HG02571 (cell line): ENCODE data around the gene GNA12.

Experiments used
- ATAC-seq: cut with Tn5 transposase; IDR thresholded peaks from one replicate; pipeline ENCODE4 v1.9.1; 2021; ENCODE audit warnings: mild to moderate bottlenecking, moderate library complexity; ENCODE audit not compliant: unreplicated experiment

GNA12 gene

DNA sequence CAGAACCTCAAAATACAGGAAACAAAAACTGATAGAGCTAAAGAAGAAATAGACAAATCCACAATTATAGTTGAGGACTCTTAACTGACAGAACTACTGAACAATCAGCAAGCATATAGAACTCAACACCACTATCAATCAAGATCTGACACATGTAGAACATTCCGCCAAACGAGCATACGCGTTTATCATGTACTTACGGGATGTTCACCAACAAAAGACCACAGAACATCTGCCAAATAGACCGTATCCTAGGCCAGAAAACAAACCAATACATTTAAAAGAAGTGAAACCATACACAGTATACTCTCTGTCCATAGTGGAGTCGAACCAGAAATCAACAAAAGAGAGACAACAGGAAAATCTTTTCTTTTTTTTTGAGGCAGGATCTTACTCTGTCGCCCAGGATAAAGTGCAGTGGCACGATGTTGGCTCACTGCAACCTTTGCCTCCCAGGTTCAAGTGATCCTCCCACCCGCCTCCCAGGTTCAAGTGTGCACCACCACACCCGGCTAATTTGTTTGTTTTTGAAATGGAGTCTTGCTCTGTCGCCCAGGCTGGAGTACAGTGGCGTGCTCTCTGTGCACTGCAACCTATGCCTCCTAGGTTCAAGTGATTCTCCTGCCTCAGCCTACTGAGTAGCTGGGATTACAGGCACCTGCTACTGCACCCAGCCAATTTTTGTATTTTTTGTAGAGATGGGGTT is 5.1 kb downstream of the GNA12 start:
- ATAC-seq, result no peak

- ATAC-seq, result no peak
Observed at GRCh38 chr7:2838451-2838850, 5.7 kb downstream of the GNA12 start.

DNA sequence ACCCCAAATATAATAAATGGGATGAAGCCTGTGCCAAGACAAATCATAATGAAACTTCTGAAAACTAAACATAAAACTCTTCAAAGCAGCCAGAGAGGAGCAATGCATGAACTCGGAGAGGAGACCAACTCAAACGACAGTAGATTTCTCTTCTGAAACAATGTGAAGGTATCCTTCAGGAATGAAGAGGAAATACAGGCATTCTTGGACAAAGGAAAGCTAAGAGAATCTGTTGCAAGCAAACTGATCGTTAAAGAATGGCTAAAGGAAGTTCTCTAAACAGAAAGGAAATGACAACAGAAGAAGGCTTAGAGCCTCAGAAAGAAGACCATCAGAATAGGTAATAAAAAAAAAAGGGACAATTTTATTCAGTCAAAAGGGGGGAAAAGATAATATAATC is 6.6 kb downstream of the GNA12 start:
- ATAC-seq, result no peak

DNA sequence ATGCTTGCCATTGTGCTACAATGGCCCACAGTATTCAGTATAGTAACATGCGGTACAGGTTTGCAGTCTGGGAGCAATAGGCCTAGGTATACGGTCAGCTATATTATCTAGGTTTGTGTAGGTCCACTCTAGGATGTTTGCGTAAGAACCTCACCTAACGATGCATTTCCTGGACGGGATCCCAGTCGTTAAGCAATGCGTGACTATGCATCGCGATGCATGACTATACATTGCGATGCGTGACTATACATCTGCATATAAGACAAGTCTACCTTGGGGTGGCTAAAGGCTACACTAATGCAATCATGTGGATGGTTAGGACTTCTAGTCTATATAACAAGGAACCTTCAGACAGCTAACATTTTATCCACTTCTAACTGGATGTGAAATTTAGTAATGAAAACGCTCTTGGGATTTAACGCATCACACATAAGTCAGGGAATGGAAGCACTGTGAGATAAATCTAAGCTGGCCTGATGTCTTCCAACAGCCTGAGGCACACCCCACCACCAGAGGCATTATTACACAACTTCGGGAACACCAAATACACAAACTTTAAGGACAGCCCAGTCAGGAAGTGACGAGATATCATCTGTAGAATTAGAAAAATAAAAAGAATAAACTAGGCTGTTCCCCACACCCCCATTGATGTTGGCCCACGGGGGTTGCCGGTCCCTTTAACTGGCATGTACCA is 9.2 kb downstream of the GNA12 start:
- ATAC-seq, result no peak

DNA sequence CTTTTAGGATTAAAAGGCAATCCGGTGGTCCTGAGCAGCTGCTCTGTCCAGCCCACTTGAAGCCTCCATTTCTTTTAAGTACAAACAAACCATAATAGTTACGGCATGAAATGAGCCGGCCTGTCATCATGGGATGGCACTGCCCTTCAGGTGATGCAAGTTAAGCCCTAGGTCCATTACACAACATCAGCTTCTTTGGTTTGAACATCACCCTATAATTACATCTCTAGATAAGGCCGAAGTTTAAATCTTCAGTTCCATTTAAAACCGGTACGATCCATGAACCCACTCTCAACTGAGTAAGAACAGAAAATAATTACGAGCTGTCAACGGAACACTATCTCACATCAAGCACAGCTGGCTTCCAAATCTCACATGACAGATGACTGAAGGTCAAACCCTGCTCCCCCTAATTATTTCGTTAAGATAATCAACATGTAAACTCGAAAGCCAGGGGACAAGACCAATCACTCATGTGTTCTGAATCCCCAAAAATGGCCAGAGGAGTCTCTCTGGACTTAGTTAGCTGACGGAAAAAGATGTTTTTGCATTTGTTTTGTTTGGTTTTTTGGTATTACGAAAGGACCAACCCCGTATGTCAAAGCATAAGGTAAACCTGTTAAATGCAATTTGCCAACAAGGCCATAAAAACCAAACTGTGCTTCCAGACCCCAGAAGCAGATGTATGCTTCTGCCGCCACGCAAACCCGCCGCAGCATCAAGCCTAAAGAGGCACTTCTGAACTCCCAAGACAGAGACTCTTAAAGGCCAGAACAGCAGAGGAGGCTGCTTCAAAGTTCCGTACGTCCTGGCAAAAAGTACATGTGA is 10.8 kb downstream of the GNA12 start:
- no peak for ATAC-seq

DNA sequence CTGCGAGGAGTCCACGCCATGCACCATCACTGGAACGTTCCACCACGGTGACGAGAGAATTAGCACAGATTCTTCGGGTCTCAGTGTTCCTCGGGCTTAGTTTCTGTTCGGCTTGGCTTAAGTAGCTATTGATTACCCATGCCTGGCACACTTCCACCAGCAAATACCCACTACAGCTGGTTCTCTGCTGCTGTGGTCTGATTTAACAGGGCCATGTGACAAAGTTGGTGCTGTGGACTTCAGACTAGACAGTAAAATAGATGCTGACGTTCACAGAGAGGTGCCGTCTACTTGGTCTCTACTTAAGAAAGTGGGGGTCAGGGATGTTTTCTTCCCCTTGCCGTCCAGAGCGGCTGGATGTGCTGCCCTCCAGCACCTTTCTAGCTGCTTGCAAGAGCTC is 11.6 kb downstream of the GNA12 start:
- ATAC-seq, result no peak

- ATAC-seq, result no peak
Observed at GRCh38 chr7:2830609-2831376, 13.3 kb downstream of the GNA12 start.

DNA sequence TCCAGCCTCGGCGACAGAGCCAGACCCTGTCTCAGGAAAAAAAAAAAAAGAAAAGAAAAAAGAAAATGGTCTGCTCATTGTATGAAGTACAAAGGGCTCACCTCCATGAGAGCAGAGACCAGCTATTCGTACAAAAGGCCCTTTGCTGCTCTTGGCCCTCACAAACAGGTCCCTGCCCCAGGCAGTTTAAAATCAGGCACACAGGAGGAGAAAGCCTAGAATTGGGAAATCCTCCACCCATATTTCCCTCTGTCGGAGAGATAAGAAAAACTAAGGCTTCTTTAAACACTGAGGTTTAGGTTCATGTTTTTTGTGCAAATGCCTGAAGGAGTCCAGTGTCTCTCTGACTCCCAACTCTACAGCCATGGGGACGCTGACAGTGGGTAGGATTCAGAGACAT is 15.1 kb downstream of the GNA12 start:
- no peak for ATAC-seq

GRCh38 chr7:2826771-2827170 is 17.3 kb downstream of the GNA12 start:
- ATAC-seq, result no peak

- no peak for ATAC-seq
Observed at GRCh38 chr7:2825559-2826227, 18.4 kb downstream of the GNA12 start.

GRCh38 chr7:2824678-2825461 is 19.2 kb downstream of the GNA12 start:
- ATAC-seq, result no peak

DNA sequence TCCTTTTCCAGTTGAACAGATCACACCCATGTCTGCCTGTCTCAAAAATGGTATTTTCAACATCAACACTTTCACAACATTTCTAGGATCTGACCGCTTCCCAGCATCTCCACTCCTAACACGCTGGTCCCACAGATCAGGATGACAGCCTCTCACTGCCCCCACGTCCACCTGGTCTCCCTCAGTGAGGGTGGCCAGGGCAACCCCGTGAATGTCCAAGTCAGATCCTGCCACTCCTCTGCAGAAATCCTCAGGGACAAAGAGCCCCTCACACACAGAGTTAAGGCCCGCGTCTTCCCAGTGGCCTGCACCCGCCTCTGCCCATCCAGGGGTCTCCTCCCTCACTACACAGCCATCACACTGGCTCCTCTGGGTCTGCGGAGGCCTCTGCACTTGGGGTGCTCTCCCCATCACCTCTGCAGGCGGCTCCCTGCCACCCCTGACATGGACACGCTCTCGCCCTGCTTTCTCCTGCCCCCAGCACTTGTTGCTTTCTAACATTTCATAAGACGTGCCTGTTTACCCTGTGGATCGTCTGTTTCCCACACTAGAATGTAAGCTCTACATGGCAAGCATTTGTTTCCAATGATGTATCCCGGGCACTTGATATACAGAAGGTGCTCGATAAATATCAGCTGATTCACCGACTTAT is 20.0 kb downstream of the GNA12 start:
- ATAC-seq, result no peak

GRCh38 chr7:2823130-2823529 is 21.0 kb downstream of the GNA12 start:
- no peak for ATAC-seq

- ATAC-seq, result peak; percentile 62
Observed at GRCh38 chr7:2821842-2822507, 22.1 kb downstream of the GNA12 start.

GRCh38 chr7:2821161-2821841 is 22.8 kb downstream of the GNA12 start:
- ATAC-seq, result no peak

GRCh38 chr7:2820508-2820934 is 23.6 kb downstream of the GNA12 start:
- no peak for ATAC-seq

GRCh38 chr7:2819954-2820397 is 24.1 kb downstream of the GNA12 start:
- ATAC-seq, result no peak
